Measurements from ENCODE around the gene RFT1.
A peak's percentile ranks its signal among the peaks of the same experiment; 100 is the strongest.

Gene RFT1, protein sequence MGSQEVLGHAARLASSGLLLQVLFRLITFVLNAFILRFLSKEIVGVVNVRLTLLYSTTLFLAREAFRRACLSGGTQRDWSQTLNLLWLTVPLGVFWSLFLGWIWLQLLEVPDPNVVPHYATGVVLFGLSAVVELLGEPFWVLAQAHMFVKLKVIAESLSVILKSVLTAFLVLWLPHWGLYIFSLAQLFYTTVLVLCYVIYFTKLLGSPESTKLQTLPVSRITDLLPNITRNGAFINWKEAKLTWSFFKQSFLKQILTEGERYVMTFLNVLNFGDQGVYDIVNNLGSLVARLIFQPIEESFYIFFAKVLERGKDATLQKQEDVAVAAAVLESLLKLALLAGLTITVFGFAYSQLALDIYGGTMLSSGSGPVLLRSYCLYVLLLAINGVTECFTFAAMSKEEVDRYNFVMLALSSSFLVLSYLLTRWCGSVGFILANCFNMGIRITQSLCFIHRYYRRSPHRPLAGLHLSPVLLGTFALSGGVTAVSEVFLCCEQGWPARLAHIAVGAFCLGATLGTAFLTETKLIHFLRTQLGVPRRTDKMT

DNA sequence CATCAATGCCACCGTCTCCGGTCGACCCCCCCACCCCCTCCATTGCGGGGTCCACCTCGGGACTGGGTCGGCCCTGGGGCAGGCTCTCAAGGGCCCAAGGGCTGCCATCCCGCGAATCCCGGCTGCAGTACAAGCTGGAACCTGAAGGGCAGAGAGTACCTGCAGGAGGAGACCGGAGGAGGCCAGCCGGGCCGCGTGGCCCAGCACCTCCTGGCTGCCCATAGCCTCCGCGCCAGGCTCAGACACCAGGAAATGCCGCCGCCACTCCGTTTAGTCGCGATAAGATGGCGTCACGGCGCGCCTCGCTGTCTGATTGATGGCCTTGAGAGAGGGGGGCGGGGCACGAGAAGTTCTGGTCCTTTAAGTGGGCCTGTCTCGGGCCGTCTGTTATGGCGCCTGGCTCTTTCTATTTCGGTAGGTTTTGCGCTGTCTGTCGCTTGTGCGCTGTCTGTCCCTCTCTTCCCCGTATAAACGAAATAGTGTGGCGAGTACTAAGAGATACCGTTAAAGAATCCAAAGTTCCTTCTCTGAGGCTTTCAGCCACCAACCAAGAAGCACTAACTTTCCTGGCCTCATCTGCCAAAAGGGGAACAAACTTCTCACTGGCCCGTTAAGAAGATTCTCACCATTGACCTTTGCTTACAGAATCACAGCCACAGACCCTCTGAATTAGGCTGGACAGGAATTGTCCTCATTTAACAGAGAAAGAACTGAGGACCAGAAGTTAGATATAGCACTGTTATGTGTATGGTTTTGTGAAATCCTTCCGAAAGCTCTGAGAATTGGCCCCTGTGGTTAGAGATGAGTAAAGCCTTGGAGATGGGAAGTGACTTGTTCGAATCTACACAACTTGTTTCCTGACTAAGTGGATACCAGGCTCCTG, at the start of gene RFT1:
Gene RFT1, minus strand, starts transcription at position 257 of the 883 bp plus-strand sequence. Its CDS starts 35 bp downstream, at position 222.
- peak; percentile 76 for DNase-seq

DNA sequence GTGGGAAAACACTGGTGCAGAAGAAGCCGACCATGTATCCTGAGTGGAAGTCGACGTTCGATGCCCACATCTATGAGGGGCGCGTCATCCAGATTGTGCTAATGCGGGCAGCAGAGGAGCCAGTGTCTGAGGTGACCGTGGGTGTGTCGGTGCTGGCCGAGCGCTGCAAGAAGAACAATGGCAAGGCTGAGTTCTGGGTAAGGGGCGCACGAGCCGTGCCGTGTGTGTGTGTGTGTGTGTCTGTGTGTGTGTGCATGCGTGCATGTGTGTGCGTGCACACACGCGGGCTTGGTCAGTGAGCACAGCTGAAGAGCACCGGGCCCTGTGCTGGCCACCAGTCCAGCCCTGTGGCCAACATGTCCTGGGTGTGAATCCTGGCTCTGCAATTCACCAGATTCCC, 49.3 kb upstream of the RFT1 start:
- DNase-seq = no peak

DNA sequence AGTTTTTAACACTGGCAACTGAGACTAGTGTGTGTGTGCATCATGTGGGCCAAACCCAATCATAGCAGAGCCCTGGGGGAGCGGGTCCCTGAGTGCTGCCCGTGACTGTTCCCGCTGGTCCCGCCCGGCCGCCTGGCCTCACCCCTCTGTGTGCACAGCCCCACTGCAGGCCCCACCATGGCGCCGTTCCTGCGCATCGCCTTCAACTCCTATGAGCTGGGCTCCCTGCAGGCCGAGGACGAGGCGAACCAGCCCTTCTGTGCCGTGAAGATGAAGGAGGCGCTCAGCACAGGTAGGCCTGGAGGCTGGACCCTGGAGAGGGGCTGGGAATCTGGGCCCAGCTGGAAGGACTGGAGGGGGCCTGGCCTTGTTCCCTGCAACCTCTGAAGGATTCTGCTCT, 48.0 kb upstream of the RFT1 start:
- DNase-seq = no peak

DNA sequence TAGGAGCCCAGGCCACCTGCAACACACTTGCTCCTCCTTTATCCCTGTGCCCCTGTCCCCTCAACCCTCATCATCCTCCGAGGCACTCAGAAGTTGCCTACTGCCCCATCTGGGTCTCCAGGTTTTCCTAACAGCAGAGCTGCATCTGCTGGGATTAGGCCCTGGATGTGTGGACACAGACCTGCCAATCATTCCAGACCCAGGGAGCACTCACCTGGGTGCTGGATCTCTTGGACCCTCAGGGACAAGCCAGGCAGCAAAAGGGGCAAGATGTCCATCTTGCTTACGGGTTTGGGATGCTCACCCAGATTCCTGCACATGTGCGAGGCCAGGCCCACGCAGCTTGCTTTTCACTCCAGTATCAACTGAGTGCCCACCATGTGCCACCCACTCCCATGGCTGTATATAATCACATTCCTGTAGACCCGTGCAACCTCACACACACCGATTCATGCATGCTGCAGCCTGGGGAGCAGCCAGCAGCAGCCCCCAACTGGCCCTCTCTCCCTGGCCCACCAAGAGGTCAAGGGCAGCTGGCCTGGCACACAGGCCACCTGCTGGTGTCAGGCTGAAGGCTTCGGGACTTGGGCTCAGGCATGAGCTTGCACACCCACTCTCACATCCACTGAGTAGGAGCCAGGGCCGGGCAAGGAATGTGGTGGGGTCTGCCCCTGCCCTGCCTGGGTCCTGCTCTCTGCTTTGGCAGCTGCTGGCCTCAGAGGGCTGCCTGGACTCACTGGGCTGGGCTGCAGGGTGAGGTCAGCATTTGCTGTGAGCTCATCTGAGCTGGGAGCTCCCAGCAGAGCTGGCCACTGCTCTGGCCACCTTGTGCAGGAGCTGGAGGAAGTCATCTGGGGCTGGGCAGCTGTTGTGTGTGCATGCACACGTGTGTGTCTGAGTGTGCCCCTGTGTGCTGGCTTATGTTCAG, 45.6 kb upstream of the RFT1 start:
- DNase-seq = no peak

DNA sequence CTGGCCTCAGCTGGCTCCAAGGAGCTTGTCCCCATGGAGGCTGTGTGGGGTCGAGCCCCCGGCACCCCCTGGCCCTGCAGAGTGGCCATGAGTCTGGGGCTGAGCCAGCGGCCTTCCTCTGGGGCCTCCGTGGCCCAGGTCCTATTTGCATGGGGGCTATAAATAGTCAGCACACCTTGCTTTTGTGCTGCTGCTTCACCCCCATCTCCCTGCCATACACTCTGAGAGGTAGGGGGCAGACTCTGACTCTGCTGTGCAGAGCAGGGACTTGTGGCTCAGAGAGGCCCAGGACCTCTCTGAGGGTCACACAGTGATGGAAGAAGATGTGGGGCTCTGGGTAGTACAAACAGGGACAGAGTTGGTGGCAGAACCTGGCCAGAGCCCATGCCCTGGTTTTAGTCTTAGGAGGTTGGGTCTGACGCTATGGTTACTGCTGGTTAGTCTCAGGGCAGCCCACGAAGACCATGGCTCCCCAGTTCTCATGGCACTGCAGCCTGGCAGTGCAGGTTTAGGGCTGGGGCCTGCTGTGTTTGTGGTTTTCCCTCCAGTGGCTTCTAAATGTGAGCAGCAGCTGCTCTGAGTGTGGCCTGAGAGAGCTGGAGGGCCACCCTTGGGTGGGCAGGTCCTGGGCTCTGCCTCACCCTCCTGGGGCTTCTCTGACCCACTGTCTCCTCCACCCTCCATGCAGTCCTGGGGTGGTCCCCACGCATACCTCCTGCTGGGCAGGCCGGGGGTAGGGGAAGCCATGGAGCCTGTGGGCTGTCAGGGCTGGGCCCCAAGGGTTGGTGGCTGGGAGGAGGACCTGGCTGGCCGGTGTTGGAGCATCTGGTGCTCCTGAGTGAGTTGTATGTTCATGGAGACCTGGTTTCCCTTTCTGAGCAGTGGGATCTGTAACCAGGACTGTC, 44.4 kb upstream of the RFT1 start:
- no peak for DNase-seq

DNA sequence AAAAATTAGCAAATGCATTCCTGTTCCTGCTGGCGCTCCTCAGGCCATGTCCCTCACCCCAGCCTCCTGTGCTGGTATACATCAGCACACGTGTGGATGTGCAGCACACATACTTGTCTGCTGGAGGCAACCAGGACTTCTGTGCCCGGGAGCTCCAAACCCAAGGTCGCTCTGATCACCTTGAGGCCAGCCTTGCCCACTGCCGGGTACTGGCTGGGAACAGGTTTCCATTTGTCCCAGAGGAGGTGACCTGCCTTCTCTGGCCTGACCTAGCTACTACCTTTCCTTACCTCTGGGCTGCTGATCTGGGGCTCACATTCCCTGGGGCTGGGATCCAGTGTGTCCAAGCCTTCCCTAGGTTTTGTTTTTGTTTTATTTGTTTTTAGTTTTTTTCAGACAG, 42.9 kb upstream of the RFT1 start:
- no peak for DNase-seq

DNA sequence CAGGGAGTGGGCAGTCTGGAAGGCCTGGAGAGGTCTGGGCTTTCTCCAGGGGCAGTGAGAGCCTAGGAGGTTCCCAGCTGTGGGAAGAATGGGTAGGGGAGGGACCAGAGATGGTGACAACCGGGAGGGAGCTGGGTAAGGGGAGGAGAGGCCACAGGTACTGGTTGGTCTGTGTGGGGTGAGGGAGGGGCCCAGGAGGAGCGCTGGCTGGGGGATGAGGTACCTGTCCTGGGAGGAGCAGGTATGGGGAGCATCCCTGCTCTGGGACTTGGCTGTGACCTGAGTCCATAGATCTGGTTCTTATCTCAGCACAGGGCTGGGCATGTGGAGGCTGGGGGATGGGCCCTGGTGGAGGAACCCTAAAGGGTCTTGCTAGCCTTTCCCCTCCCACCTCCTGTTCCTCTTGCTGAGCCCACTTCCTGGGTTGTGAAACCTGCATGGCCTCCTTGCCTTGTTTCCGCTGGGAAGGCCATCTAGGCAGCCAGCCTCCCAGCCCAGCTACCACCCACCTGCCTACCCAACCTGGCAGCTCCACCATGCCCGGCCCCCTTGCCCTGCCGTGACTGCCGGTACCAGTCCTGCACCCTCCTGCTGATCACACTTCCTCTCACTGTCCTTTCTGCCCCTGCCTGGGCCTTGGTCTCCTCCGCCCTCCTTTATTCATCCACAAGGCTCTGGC, 41.7 kb upstream of the RFT1 start:
- no peak for DNase-seq

DNA sequence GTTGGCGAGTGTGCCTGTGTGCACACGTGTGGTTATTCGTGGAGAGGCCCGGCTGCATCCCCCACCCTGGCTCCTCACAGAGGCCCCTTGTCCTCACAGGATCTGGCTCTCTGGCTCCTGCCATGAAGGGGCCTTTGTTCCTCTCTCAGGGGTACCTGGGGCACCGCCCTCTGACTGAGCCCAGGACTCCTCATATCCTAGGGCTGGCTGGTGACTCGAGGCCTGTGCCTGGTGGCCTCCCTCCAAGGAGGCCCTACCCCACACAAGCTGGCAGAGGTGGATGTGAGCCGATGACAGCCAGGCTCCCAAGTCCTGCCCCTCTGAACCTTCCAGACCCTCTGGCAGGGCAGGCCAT, 40.8 kb upstream of the RFT1 start:
- no peak for DNase-seq

DNA sequence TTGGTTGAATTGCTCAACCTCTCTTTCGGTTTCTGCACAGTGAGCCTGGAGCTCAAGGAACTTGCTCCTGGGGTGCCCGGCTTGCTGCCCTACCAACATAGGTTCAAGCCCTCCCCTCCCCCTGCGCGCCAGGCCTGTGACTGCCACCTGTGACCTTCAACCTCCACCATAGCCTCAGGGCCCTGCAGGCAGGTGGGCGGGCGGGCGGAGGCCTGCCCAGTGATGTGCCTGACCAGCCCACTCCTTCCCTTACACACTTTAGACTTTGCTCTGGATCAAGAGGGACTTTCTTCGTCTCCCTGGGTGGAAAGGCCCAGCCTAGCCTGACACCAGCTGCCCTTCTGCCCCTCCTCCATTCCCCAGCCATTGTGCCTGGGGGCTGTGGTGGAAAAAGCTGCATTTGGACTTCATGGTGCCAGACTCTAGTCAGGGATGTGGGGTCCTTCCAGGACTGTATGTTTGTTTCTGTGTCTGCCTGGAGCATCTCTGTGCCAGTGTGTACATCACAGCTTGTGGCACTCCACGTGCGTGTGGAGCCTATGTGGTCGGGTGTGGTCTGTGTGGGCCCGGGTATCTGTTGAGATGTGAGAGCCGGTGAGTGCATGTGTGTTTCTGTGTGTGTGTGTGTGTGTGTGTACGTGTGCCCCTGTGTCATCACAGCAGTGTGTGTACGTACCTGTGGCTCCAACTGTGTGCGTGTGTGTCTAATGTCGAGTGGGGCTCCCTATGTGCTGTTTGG, 40.3 kb upstream of the RFT1 start:
- no peak for DNase-seq

DNA sequence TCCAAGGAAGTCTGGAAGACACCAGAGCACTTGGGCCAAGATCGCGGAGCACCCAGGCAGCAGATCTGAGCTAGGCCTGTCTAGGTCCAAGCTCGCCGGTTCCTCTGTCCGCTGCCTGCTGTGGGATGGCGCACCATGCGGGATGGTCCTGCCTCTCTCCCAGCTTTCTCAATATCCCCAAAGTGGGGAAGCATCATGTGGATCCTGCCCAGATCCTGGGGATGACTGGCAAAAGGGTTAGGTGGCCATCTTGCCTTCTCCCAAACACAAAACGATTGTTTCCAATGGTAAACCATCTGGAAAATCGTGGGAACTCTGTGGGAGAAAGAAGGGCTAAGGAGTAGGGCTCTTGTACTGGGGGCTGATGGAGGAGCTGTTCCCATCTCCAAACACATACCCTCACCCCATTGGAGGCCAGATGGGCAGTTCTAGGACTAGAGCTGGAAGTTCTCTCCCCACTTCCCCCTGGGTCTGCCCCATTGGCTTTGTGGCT, 39.6 kb upstream of the RFT1 start:
- no peak for DNase-seq

DNA sequence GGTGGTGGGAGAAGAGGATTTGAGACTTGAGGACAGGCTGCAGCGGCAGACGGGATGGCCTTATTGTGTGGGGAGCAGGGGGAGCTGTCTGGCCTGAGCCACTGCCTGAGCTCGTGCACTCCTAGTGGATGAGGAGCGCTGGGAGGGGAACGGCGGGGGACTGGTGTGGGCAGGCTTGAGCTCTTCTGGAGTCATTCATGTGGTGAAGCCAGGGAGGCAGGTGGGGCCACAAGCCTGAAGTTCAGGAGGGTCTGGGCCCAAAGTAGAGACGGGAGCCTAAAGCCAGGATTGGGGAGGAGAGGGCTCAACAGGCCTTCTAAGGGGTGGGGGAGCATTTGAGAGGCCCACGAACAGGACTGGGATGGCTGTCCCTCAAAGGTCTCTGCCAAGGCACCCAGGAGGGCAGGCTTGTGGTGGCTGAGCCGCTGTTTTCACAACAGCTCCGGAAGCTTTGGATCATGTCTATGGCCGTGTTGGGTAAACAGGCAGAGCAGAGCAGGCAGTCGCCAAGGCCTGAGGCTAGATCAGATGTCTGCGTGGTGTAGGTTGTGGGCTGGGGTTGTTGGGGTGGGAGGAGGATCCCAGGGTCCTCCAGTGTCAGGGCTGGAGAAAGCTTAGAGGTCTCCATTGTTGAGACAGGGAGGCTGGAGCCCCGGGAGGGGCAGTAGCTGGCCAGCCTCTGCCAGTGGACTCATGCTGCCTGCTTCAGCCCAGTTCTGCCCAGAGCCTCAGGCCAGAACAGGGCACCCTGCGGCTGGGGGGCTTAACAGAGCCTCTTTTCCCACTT, 39.0 kb upstream of the RFT1 start:
- no peak for DNase-seq

DNA sequence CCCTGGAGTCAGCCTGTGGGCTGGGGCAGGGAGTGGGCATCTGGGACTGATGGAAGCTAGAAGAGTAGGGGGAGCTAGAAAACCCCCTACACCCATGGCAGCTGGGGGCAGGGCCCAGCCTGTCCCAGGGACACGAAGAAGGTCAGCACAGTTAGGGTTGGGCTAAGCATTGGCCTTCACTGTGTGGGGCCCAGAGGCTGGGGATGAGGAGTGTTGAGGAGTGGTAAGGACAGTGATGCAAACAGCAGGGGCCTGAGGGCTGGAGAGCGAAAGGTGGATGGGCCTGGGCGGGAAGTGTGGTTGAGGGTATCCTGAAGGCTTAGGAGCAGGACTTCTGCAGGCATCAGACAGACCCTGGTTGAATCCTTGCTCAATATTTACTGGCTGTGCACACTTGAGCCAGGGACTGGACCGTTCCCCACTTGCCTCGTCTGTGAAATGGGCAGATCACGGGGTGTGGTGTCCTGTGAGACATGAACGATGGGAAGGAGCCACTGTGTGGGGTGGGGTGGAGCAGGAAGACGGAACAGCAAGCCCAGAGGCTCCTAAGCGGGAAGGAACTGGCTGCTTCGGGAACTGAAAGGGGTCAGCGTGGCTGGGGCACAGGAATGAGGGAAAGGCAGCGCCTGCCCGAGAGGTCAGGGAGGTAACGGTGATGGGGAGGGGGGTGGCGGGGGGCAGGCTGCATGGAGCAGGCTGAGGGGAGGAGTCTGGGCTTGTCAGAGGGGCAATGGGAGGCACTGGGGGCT, 38.1 kb upstream of the RFT1 start:
- DNase-seq = no peak

DNA sequence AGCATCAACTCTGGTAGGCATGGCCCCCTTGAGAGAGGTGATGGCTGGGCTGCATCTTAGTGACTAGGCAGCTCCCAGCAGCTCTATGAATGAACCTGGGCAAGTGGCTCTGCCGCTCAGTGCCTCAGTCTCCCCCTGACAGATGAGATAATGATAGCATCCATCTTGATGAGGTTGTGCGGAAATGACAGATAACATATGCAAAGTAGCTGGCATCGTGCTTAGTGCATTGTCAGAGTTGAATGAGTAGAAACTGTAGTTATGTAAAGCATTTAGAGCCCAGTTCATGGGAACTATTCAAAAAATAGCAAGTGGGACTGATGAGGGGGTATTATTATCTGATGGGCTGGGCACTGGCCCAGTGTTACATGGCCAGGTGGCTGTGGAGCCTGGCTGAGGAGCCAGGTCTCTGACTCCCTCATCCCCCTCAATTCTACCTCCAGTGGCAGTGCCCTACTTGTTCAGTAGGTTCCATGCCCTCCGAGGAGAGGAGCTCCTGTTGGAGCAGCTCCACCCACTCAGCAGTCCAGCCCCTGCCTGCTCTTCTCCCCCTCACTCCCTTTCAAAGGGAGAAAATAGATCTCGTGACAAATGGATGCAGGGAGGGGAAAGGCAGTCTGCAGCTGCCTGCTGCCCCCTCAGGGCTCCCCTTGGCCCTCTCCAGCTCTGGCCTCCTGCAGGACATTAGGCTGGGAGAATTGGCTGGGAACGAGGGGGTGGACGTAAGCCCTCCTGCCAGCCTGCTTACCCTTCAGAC, 37.4 kb upstream of the RFT1 start:
- DNase-seq = no peak

DNA sequence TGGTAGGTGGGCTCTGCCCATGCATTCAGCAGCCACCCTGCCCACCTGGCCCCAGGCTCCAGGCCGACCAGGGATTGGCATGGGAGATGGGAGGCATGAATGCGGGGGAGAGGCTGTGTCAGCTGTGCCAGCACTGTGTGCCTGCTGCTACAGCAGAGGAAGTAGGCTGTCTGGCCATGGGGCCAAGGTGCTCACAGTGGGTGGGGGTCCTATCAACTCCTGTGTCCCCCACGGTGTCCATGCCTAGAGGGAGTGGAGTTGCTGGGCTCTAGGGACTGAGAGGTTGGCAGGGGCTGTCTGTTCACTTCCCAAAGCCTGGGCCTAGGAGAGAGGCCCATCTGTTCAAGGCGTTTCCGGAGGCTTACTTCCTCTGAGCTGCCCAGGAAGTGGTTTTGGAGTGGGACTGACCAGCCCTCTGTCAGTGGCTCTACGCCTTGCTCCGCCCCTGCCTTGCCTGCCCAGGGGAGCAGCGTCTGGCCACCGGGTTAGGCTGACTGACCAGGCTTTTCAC, 36.6 kb upstream of the RFT1 start:
- DNase-seq = no peak

DNA sequence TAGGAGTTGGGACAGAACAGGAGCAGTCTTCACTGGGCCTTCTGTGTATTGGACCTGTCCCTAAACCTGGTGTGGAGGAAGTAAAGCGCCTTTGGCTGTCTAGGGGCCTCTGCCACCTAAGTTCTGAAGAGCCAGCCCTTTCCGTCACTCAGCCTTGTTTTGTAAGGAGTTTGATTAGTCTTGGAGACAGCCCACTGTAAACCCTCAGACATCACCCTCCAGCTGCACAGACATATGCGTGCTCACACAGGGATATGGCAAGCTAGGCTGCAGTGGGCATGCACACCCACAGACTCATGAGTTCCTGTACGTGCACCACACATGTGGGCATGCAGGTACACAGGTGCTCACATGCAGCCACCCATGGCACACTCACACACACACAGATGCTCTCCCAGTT, 36.0 kb upstream of the RFT1 start:
- DNase-seq = no peak

DNA sequence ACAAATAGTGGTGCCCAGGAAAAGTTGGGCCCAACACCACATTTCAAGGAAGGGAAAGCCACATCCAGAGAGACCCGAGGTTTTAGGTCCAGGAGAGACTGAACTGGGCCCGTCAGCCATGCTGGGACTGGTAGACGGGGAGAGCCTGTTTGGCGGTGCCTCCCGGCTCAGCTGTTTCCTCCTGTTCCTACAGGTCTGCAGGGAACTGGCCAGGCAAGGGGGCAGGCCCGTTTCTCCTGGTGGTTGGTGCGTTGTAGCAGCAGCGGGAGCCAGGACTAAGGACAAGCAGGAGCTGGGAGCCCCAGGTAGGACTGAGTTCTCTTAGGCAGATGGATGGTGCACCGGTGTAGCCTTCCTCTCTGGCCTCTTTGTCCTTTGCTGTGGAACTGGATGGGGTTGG, 34.7 kb upstream of the RFT1 start:
- DNase-seq = no peak

Data from NCI-H1105 (cell line).